Smooth muscle cell (in vitro differentiated cells): ENCODE data around the gene RASGRP3. TPM values are rescaled to one million over a fixed set of nuclear protein-coding genes. Genes with fewer than 3 reads are reported as not detected.
A peak's percentile ranks its signal among the peaks of the same experiment; 100 is the strongest.

Source experiments
- DNase-seq: peaks from one replicate; lab custom pipeline; 2025; ENCODE audit not compliant: unreplicated experiment; lab: John Stamatoyannopoulos, UW
- H2AFZ ChIP-seq: fragments of 200-600 bp; sonication (generic); 2 replicates; pipeline ENCODE4 v1.6.0; 2016; ENCODE audit warnings: antibody characterized with exemption, low read depth, mild to moderate bottlenecking
- H3F3A ChIP-seq: fragments of 200-600 bp; sonication (generic); 2 replicates; pipeline ENCODE4 v1.6.0; 2017; ENCODE audit warnings: antibody characterized with exemption, low read depth
- H3K27ac ChIP-seq: fragments of 200-600 bp; sonication (generic); 2 replicates; pipeline ENCODE4 v1.5.1; 2016; ENCODE audit warnings: low read depth, mild to moderate bottlenecking
- H3K27me3 ChIP-seq: fragments of 200-600 bp; sonication (generic); 2 replicates; pipeline ENCODE4 v1.6.1; 2016; ENCODE audit warnings: low read depth, mild to moderate bottlenecking
- H3K36me3 ChIP-seq: fragments of 200-600 bp; sonication (generic); 2 replicates; pipeline ENCODE4 v1.5.1; 2016; ENCODE audit warnings: low read depth
- H3K4me1 ChIP-seq: fragments of 200-600 bp; sonication (generic); 2 replicates; pipeline ENCODE4 v1.5.1; 2016; ENCODE audit warnings: low read depth
- H3K4me2 ChIP-seq: fragments of 200-600 bp; sonication (generic); 2 replicates; pipeline ENCODE4 v1.6.0; 2016; ENCODE audit warnings: mild to moderate bottlenecking
- H3K4me3 ChIP-seq: fragments of 200-600 bp; sonication (generic); 2 replicates; pipeline ENCODE4 v1.5.1; 2016; ENCODE audit warnings: mild to moderate bottlenecking
- H3K79me2 ChIP-seq: fragments of 200-600 bp; sonication (generic); 2 replicates; pipeline ENCODE4 v1.6.0; 2016; ENCODE audit warnings: low read depth, mild to moderate bottlenecking
- H3K9ac ChIP-seq: fragments of 200-600 bp; sonication (generic); 2 replicates; pipeline ENCODE4 v1.6.0; 2016; ENCODE audit warnings: low read depth
- H3K9me3 ChIP-seq: fragments of 200-600 bp; sonication (generic); replicated peaks from 2 replicates; pipeline ENCODE4 v1.5.1; 2016; ENCODE audit warnings: low read depth
- H4K20me1 ChIP-seq: fragments of 200-600 bp; sonication (generic); 2 replicates; pipeline ENCODE4 v1.6.0; 2016; ENCODE audit warnings: low read depth
- CTCF ChIP-seq: fragments of 200-600 bp; sonication (generic); IDR thresholded peaks from 2 replicates; pipeline ENCODE4 v1.5.1; 2017; ENCODE audit warnings: borderline replicate concordance, mild to moderate bottlenecking, antibody characterized with exemption; ENCODE audit not compliant: insufficient read depth, poor library complexity, severe bottlenecking
- WGBS: methylation state at CpG from one replicate; pipeline ENCODE4 v1.1.7; 2016; ENCODE audit warnings: low lambda C conversion rate; 5-methylcytosine and 5-hydroxymethylcytosine counted together
- polyA plus RNA-seq: library from polyadenylated mRNA; unstranded; fragments of >200 nt; fragmentation: Nextera tagmentation; extraction: Ambion mirVana; gene quantifications from 2 replicates; pipeline ENCODE4 v1.2.1, GENCODE V29; 2016
- total RNA-seq: library from RNA; depleted of rRNA; stranded (reverse); fragments of >200 nt; gene quantifications from 2 replicates; pipeline ENCODE4 v1.2.3, GENCODE V29; 2014

The RASGRP3 gene
- total and polyA plus RNA-seq, 2 experiments from 2014 or later: 0.10 to 0.31 TPM

GRCh38 chr2:33435518-33435917 lies 40.9 kb upstream of the RASGRP3 start:
- Histone ChIP-seq H4K20me1 (no peaks in the 10 kb centered on the region), H3K9ac (no peak overlapping the region), H3K9me3 (no peaks in the 10 kb centered on the region), H3K27ac (no peak overlapping the region), H3F3A (no peaks in the 10 kb centered on the region), H3K79me2 (no peaks in the 10 kb centered on the region), H3K4me2 (no peak overlapping the region), H3K36me3 (no peaks in the 10 kb centered on the region), H2AFZ (no peak overlapping the region), H3K4me3 (no peak overlapping the region), H3K4me1 (peaks cover 8% of the 10 kb centered on the region), H3K27me3 (no peaks in the 10 kb centered on the region)
- DNase-seq: no peak
- TF ChIP-seq CTCF: no peak
- WGBS: 89% methylated on average over 8 of the region's 8 CpGs

DNA sequence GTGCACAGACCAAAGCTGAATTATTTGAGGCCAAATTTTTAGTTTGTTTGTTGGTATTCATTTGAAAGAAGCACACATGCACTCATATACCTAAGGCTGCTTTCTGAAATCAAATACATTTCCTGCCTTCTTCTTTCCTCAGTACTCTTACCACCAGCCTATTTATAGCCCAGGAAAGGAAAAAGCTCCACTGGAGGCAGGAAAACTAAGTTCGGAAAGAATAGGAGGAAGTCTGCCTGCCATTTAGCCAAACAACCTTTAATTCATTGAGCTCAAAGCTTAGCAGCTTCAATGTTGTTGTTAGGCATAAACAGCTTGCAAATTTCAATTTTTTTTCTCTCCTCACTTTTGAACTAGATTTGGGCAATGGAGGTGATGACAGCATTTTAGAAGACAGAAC lies 40.4 kb upstream of the RASGRP3 start:
- Histone ChIP-seq H3K4me2 (peak overlapping the region; percentile 24), H3K4me3 (no peak overlapping the region)

GRCh38 chr2:33437297-33437696 lies 39.2 kb upstream of the RASGRP3 start:
- no peaks in the 10 kb centered on the region for H3K9me3 ChIP-seq
- DNase-seq: no peak
- H3K9ac ChIP-seq: no peak overlapping the region

More for the DNA sequence above, 40.4 kb upstream of the RASGRP3 start:
- Histone ChIP-seq H3K9me3 (no peaks in the 10 kb centered on the region), H3K27ac (peak overlapping the region; percentile 82), H3K27me3 (no peaks in the 10 kb centered on the region), H3K36me3 (no peaks in the 10 kb centered on the region), H4K20me1 (no peaks in the 10 kb centered on the region), H3K9ac (no peak overlapping the region), H2AFZ (peak overlapping the region; percentile 38), H3F3A (no peaks in the 10 kb centered on the region), H3K4me1 (peaks cover 8% of the 10 kb centered on the region), H3K79me2 (no peaks in the 10 kb centered on the region)
- no peak for DNase-seq
- whole genome bisulfite sequencing: 57% methylated on average over 1 of the region's 1 CpG
- no peak for TF ChIP-seq CTCF

More at GRCh38 chr2:33437297-33437696, 39.2 kb upstream of the RASGRP3 start:
- Histone ChIP-seq H3F3A (no peaks in the 10 kb centered on the region), H3K79me2 (no peaks in the 10 kb centered on the region), H3K27ac (peak overlapping the region; percentile 82), H2AFZ (no peak overlapping the region), H3K27me3 (no peaks in the 10 kb centered on the region), H3K4me1 (peaks cover 8% of the 10 kb centered on the region), H3K4me2 (peak overlapping the region; percentile 64), H3K4me3 (no peak overlapping the region), H3K36me3 (no peaks in the 10 kb centered on the region), H4K20me1 (no peaks in the 10 kb centered on the region)
- 22% methylated on average over 4 of the region's 4 CpGs for WGBS
- TF ChIP-seq CTCF: no peak
